GM12878 (cell line): ENCODE data around the gene HELZ.

Experiments
- GABPA ChIP-seq: IDR thresholded peaks from 2 replicates; pipeline ENCODE4 v1.6.1; 2014; ENCODE audit warnings: antibody characterized with exemption, low read depth, mild to moderate bottlenecking, inconsistent platforms
- PAX8 ChIP-seq: fragments of 450-650 bp; IDR thresholded peaks from 2 replicates; pipeline ENCODE4 v1.6.1; 2017; ENCODE audit warnings: mild to moderate bottlenecking, moderate library complexity
- TAF1 ChIP-seq: IDR thresholded peaks from 2 replicates; pipeline ENCODE4 v1.6.1; 2011; ENCODE audit warnings: mild to moderate bottlenecking, low read depth, low read length, borderline replicate concordance
- TF ChIP-seq, protein P1 (sequence below), 3 experiments: IDR thresholded peaks in 2 of 3; conservative IDR thresholded peaks in 1 of 3; 2 replicates each; pipeline ENCODE4 v1.5.1; 2011; ENCODE audit warnings: low read depth in 3 of 3, low read length in 3 of 3, mild to moderate bottlenecking in 3 of 3, control low read depth in 2 of 3, moderate library complexity in 2 of 3, inconsistent platforms in 1 of 3, mixed read lengths in 1 of 3; ENCODE audit not compliant: control insufficient read depth in 2 of 3, insufficient read depth in 1 of 3; ENCODE audit errors: extremely low read depth in 1 of 3
- TF ChIP-seq, protein P2 (sequence below): fragments of 450-650 bp; formaldehyde crosslinking; IDR thresholded peaks from 2 replicates; pipeline ENCODE4 v1.4.0; 2020; ENCODE audit warnings: mild to moderate bottlenecking, moderate library complexity

DNA sequence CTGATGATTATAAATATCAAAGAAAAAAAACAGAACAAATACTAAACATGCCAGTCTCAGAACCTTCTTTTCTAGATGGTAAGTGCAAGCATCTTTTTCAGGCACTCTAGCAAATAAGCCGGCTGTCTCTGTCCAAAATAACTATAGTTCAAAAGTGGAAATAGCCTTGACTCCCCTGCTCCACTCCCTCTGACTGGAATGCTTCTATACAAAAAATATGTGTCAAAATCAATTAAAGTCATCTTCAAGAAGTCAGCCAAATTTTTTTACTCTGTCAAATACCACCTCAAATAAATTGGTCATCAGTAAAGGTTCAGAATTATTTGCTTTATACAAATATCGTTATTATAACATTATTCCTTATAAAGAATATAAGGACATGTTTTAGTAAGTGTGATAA is 117.1 kb downstream of the HELZ start:
- TF ChIP-seq, protein P1, sequence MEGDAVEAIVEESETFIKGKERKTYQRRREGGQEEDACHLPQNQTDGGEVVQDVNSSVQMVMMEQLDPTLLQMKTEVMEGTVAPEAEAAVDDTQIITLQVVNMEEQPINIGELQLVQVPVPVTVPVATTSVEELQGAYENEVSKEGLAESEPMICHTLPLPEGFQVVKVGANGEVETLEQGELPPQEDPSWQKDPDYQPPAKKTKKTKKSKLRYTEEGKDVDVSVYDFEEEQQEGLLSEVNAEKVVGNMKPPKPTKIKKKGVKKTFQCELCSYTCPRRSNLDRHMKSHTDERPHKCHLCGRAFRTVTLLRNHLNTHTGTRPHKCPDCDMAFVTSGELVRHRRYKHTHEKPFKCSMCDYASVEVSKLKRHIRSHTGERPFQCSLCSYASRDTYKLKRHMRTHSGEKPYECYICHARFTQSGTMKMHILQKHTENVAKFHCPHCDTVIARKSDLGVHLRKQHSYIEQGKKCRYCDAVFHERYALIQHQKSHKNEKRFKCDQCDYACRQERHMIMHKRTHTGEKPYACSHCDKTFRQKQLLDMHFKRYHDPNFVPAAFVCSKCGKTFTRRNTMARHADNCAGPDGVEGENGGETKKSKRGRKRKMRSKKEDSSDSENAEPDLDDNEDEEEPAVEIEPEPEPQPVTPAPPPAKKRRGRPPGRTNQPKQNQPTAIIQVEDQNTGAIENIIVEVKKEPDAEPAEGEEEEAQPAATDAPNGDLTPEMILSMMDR (IDR thresholded peaks at IDR 0.05 in 2 of 3, conservative IDR thresholded peaks at IDR 0.05 in 1 of 3; ENCODE audit: control insufficient read depth in 2 of 3, extremely low read depth in 1 of 3, insufficient read depth in 1 of 3, low read depth in 3 of 3, low read length in 3 of 3): no peak
- TF ChIP-seq GABPA: no peak
- TF ChIP-seq, protein P2, sequence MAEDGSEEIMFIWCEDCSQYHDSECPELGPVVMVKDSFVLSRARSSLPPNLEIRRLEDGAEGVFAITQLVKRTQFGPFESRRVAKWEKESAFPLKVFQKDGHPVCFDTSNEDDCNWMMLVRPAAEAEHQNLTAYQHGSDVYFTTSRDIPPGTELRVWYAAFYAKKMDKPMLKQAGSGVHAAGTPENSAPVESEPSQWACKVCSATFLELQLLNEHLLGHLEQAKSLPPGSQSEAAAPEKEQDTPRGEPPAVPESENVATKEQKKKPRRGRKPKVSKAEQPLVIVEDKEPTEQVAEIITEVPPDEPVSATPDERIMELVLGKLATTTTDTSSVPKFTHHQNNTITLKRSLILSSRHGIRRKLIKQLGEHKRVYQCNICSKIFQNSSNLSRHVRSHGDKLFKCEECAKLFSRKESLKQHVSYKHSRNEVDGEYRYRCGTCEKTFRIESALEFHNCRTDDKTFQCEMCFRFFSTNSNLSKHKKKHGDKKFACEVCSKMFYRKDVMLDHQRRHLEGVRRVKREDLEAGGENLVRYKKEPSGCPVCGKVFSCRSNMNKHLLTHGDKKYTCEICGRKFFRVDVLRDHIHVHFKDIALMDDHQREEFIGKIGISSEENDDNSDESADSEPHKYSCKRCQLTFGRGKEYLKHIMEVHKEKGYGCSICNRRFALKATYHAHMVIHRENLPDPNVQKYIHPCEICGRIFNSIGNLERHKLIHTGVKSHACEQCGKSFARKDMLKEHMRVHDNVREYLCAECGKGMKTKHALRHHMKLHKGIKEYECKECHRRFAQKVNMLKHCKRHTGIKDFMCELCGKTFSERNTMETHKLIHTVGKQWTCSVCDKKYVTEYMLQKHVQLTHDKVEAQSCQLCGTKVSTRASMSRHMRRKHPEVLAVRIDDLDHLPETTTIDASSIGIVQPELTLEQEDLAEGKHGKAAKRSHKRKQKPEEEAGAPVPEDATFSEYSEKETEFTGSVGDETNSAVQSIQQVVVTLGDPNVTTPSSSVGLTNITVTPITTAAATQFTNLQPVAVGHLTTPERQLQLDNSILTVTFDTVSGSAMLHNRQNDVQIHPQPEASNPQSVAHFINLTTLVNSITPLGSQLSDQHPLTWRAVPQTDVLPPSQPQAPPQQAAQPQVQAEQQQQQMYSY (CRISPR knock-in tag): no peak
- no peak for TF ChIP-seq PAX8
- no peak for TF ChIP-seq TAF1
